Prostate gland (tissue), 2 donors: ENCODE measurements around the gene RALGPS1. TPM values are rescaled to one million over a fixed set of nuclear protein-coding genes. Genes with fewer than 3 reads are reported as not detected.

Source experiments
- DNase-seq: peaks from one replicate; pipeline ENCODE4 v3.0.0-alpha.2; 2019; ENCODE audit warnings: low spot score
- H3K27ac ChIP-seq, 2 donors: fragments of 200-600 bp; sonication (generic); 2 replicates each; pipeline ENCODE4 v1.5.1; 2017 to 2019
- H3K27me3 ChIP-seq: fragments of 200-600 bp; sonication (generic); replicated peaks from 2 replicates; pipeline ENCODE4 v1.5.1; 2019; ENCODE audit not compliant: insufficient read depth
- H3K36me3 ChIP-seq, 2 donors: fragments of 200-600 bp; sonication (generic); 1 replicate in 1 of 2; 2 replicates in 1 of 2; pipeline versions ENCODE4 v1.5.1 to v1.8.1; 2017 to 2019
- H3K4me1 ChIP-seq: fragments of 200-600 bp; sonication (generic); replicated peaks from 2 replicates; pipeline ENCODE4 v1.5.1; 2019
- H3K4me3 ChIP-seq, 2 donors: fragments of 200-600 bp; sonication (generic); 2 replicates each; pipeline ENCODE4 v1.5.1; 2017 to 2019
- H3K9me3 ChIP-seq: fragments of 200-600 bp; sonication (generic); 2 replicates; pipeline ENCODE4 v1.5.1; 2017
- CTCF ChIP-seq, 4 experiments: fragments of 200-600 bp in 2 of 4; fragments of 450-650 bp in 2 of 4; sonication (generic) in 2 of 4; IDR thresholded peaks; 1 replicate in 3 of 4; 2 replicates in 1 of 4; pipeline ENCODE4 v1.5.1; 2016 to 2019; ENCODE audit warnings: antibody characterized with exemption in 4 of 4, mild to moderate bottlenecking in 2 of 4, moderate library complexity in 2 of 4
- POLR2A ChIP-seq: fragments of 450-650 bp; IDR thresholded peaks from one replicate; pipeline ENCODE4 v1.6.1; 2016; ENCODE audit warnings: antibody characterized with exemption, mild to moderate bottlenecking
- POLR2AphosphoS5 ChIP-seq: sonication (generic); formaldehyde crosslinking; IDR thresholded peaks from one replicate; pipeline ENCODE4 v1.6.1; 2017; ENCODE audit warnings: antibody characterized with exemption
- WGBS: methylation state at CpG from one replicate; pipeline ENCODE4 v1.1.5; 2018; 5-methylcytosine and 5-hydroxymethylcytosine counted together
- intact Hi-C: fragments of 100-400 bp; cut with DNase I; formaldehyde crosslinking; loops from one replicate; pipeline ENCODE4 v1.14.2; 2022
- total RNA-seq, 2 donors: library from RNA; depleted of rRNA; stranded (reverse); fragments of >200 nt; gene quantifications; one replicate each; pipeline ENCODE4 v1.1.0, GENCODE V29; 2016

The RALGPS1 gene
- total RNA-seq, 2 donors from 2014 or later = 14.7 to 20.7 TPM

GRCh38 chr9:127173063-127173462, 258.5 kb downstream of the RALGPS1 start:
- Histone ChIP-seq H3K36me3 (no peaks in the 10 kb centered on the region), H3K4me1 (peaks cover 6% of the 10 kb centered on the region), H3K27ac (no peak overlapping the region), H3K27me3 (no peaks in the 10 kb centered on the region), H3K9me3 (no peaks in the 10 kb centered on the region), H3K4me3 (no peak overlapping the region)
- no peak for DNase-seq
- WGBS = 83% methylated on average over 4 of the region's 4 CpGs
- TF ChIP-seq POLR2A = no peak
- no peak for TF ChIP-seq POLR2AphosphoS5
- TF ChIP-seq CTCF (IDR thresholded peaks at IDR 0.05) = no peak
- intact Hi-C loops = no loop called here

GRCh38 chr9:127174386-127175318, 260.1 kb downstream of the RALGPS1 start:
- no peaks in the 10 kb centered on the region for H3K9me3 ChIP-seq
- H3K36me3 ChIP-seq = no peaks in the 10 kb centered on the region
- H3K27ac ChIP-seq = no peak overlapping the region
- intact Hi-C loops = no loop called here
- no peaks in the 10 kb centered on the region for H3K27me3 ChIP-seq
- H3K4me3 ChIP-seq = no peak overlapping the region
- no peak for TF ChIP-seq POLR2A
- TF ChIP-seq CTCF (IDR thresholded peaks at IDR 0.05) = no peak
- no peak for TF ChIP-seq POLR2AphosphoS5
- H3K4me1 ChIP-seq = peaks cover 10% of the 10 kb centered on the region
- 91% methylated on average over 12 of the region's 12 CpGs for WGBS
- no peak for DNase-seq

DNA sequence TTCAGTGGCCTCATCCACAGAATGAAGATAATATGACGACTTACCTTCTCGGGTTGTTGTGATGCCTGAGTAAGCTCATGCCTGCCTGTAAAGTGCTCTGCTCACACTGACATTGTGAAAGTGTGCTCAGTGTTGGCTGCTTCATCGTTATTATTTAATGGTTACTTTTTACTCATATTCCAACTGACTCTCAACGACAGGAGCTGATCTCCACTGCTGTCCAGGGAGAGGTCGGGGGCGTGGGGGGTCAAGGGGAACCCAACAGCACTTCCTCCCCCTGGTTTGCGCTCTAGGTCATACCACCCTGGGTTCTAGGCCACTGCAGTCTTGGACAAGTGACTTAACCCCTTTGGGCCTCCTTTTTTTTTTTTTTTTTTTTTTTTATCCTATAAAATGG, 260.7 kb downstream of the RALGPS1 start:
- H3K4me3 ChIP-seq = no peak overlapping the region

GRCh38 chr9:127175764-127176163, 261.2 kb downstream of the RALGPS1 start:
- intact Hi-C loops = no loop called here
- no peaks in the 10 kb centered on the region for H3K9me3 ChIP-seq
- TF ChIP-seq POLR2A (no peak), POLR2AphosphoS5 (no peak), CTCF (IDR thresholded peaks at IDR 0.05) (no peak)
- no peak overlapping the region for H3K27ac ChIP-seq
- H3K27me3 ChIP-seq = no peaks in the 10 kb centered on the region
- no peak overlapping the region for H3K4me3 ChIP-seq
- H3K36me3 ChIP-seq = no peaks in the 10 kb centered on the region
- WGBS = 90% methylated on average over 6 of the region's 6 CpGs
- no peak for DNase-seq
- peaks cover 14% of the 10 kb centered on the region for H3K4me1 ChIP-seq

More for the DNA sequence above, 260.7 kb downstream of the RALGPS1 start:
- Histone ChIP-seq H3K27ac (no peak overlapping the region), H3K9me3 (no peaks in the 10 kb centered on the region), H3K27me3 (no peaks in the 10 kb centered on the region), H3K36me3 (no peaks in the 10 kb centered on the region), H3K4me1 (peaks cover 14% of the 10 kb centered on the region)
- intact Hi-C loops = no loop called here
- TF ChIP-seq CTCF (IDR thresholded peaks at IDR 0.05) = no peak
- no peak for TF ChIP-seq POLR2AphosphoS5
- TF ChIP-seq POLR2A = no peak
- no peak for DNase-seq
- WGBS = 92% methylated on average over 7 of the region's 7 CpGs

- Histone ChIP-seq H3K9me3 (no peaks in the 10 kb centered on the region), H3K27ac (no peak overlapping the region), H3K4me1 (peaks cover 14% of the 10 kb centered on the region), H3K36me3 (no peaks in the 10 kb centered on the region), H3K4me3 (no peak overlapping the region), H3K27me3 (no peaks in the 10 kb centered on the region)
- no peak for TF ChIP-seq POLR2AphosphoS5
- no peak for TF ChIP-seq POLR2A
- no peak for TF ChIP-seq CTCF (IDR thresholded peaks at IDR 0.05)
- DNase-seq = no peak
- intact Hi-C loops = no loop called here
- 97% methylated on average over 3 of the region's 3 CpGs for WGBS
Measured at GRCh38 chr9:127176631-127177030, 262.0 kb downstream of the RALGPS1 start.
